ENCODE data around the gene ARHGAP22.
"Not testable (repeated sequence)": the region's sequence is repeated elsewhere in the genome, so short reads cannot be mapped to it uniquely, and the experiment has no call there.

Gene ARHGAP22, protein sequence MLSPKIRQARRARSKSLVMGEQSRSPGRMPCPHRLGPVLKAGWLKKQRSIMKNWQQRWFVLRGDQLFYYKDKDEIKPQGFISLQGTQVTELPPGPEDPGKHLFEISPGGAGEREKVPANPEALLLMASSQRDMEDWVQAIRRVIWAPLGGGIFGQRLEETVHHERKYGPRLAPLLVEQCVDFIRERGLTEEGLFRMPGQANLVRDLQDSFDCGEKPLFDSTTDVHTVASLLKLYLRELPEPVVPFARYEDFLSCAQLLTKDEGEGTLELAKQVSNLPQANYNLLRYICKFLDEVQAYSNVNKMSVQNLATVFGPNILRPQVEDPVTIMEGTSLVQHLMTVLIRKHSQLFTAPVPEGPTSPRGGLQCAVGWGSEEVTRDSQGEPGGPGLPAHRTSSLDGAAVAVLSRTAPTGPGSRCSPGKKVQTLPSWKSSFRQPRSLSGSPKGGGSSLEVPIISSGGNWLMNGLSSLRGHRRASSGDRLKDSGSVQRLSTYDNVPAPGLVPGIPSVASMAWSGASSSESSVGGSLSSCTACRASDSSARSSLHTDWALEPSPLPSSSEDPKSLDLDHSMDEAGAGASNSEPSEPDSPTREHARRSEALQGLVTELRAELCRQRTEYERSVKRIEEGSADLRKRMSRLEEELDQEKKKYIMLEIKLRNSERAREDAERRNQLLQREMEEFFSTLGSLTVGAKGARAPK

DNA sequence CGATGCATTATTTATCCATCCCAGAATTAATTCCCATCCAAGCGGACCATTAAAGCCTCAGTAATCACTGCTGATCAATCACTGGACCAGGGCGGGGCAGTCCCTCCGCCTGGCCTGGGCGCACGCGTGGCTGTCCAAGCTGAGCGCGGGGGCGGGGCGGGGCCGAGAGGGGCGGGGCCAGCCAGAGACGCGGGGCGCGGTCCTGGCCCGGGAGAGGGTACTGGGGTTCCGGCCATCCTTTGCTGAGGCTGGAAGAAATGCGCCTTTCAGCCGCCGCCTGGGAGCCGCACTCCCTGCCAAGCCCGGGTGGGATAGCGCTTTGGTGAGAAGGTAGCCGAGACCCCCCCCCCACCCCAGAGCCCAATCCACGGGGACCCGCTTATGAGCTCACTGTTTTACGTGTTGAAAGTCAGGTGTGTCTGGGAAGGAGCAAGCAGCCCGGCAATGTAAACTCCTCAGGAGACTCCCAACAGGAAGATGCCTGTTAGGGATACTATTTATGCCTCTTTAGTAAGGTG is at the start of gene ARHGAP22:
Gene ARHGAP22, minus strand, starts transcription at position 83 of the 518 bp plus-strand sequence. CDS start 277 bp downstream, outside the sequence.
- DNase-seq: no peak

DNA sequence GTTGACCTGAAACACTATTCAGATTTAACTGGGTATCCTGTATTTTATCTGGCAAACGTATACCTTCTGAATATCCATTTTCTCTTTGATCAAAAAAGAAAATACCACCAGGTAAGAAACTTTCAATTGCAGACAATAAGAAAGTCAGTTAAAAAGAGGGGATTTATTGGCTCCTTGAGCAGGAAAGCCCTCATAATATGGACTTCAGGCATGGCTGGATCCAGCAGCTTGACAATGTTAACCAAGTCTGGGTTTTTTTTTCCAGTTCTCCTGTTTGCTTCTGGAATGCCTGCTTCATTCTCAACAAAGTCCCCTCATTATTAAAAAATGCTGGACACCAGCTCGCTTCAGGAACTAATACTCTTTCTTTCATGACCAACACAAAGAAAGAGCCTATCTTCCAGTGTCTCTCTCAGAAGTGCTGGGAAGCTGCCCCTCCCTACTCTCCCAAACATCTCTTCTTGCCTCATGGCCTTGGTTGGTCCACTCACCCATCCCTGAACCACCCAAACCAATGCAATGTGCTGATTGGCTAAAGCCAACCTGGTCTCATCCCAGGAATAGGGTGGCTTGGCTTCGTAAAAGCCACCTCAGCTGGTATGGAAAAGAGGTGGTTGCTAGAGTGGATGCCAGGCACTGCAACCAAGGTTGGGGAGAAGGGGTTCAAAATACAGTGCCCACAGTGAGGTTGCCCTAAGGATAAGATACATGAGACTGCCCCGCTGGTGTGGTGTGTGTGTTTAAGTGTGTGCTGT is 49.2 kb upstream of the ARHGAP22 start:
- no peak for DNase-seq

GRCh38 chr10:48653347-48653746 is 48.5 kb upstream of the ARHGAP22 start:
- no peak for DNase-seq

DNA sequence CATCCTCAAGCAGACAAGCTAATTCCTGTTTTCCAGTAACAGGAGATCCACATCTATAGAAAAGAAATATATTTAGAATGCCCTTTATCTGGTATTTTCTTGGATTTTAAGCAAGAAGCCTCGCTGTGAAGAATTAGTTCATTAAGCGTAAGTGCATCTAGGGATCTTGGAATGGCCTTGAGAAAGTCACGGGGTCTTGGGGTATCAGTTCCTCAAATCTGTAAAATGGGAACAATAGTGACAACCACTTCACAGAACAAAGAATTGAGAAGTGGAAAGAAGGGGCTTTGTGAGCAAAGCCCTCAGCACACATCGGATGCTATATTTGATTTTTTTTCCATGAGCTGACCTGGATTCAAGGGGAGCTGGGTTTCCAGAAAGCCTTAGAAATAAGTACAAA is 47.5 kb upstream of the ARHGAP22 start:
- DNase-seq: no peak

- DNase-seq: no peak
Observed at GRCh38 chr10:48651839-48652238, 47.0 kb upstream of the ARHGAP22 start.

- DNase-seq: no peak
Observed at GRCh38 chr10:48651293-48651692, 46.4 kb upstream of the ARHGAP22 start.

- no peak for DNase-seq
Observed at GRCh38 chr10:48649349-48649944, 44.6 kb upstream of the ARHGAP22 start.

GRCh38 chr10:48648172-48648942 is 43.5 kb upstream of the ARHGAP22 start:
- no peak for DNase-seq

DNA sequence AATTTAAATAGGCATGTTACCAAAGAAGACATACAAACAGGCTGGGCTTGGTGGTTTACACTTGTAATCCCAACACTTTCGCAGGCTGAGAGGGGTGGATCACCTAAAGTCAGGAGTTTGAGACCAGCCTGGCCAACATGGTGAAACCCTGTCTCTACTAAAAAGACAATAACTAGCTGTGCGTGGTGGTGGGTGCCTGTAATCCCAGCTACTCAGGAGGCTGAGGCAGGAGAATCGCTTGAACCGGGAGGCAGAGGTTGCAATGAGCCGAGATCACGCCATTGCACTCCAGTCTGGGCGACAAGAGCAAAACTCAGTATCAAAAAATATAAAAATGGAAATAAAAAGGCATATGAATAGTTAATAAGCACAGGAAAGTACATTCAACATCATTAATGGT is 42.2 kb upstream of the ARHGAP22 start:
- not testable (repeated sequence) for DNase-seq

DNA sequence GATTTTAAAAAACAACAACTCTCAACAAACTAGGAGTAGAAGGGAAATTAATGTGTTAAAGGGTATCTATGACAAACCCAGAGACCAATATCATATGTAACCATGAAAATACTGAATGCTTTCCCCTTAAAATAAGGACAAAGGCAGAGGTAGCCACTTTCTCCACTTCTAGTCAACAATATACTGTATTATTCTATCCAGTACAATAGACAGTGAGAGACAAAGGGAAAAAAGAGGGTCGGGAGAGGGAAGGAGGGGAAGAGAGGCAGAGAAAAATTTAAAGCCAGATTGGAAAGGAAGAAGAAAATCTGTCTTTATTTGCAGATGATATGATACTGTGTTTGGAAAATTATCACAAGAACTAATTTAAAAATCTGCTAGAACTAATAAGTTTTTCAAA is 40.7 kb upstream of the ARHGAP22 start:
- DNase-seq: no peak

DNA sequence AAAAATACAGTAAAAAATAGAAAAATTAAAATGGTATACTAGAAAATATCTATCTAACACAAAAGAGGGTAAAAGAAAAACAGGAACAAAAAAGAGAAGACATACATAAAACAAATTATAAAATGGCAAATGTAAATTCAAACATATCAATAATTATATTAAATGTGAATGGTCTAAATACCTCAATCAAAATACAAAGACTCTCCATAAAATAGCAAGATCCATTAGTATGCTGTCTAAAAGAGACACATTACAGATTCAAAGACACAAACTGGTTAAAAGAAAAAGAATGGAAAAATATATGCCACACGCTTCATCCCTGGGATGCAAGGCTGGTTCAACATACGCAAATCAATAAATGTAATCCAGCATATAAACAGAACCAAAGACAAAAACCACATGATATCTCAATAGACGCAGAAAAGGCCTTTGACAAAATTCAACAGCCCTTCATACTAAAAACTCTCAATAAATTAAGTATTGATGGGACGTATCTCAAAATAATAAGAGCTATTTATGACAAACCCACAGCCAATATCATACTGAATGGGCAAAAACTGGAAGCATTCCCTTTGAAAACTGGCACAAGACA is 36.3 kb upstream of the ARHGAP22 start:
- not testable (repeated sequence) for DNase-seq

DNA sequence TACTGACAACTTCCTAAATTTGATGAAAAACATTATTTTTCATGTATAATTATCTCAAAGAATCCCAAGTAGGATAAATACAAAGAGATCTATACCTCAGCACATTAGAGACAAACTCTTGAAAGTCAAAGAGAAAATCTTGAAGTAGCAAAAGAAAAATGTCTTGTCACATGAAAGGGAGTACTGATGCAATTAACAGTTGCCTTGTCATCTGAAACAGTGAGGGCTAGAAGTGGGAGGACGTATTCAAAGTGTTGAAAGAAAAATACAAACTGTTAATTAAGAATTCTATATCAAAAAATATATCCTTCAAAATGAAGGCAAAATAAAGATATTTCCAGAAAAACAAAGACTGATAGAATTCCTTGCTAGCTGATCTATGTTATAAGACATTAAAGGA is 35.5 kb upstream of the ARHGAP22 start:
- DNase-seq: no peak

- no peak for DNase-seq
Observed at GRCh38 chr10:48639632-48640031, 34.8 kb upstream of the ARHGAP22 start.

DNA sequence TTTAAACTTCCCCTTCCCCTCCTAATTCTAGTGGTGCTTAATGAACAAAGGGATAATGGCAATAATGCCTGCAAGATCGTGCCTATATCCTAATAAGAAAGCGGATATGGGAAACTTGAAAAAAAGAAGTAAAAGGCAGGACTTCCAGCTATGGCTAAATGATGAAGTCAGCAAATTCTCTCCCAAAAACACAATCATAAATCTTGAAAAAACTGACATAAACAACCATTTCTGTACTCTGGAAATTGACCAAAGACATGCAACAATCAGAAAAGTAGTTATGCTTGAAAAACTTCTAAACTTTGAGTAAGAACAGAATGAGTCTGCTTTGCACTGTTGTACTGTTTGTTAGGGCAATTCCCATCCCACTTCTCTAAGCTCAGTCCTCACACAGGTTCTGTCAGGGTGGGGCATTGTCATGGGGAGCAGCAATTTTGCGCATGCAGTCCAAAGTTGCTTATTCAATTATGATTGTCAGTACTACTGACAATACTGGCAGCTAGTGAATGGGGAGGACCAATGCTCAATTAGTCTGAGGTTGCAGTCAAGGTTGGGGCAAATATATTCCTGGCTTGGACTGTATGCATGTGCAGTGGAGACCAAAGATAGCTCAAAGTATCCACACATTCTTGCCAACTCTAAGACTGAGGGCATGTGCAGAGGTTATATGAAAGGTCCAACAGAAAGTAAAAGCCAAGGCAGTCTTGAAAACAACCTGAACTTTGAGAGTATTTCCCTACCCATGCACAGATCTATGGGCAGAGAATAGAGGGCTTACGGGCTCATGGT is 34.1 kb upstream of the ARHGAP22 start:
- no peak for DNase-seq

DNA sequence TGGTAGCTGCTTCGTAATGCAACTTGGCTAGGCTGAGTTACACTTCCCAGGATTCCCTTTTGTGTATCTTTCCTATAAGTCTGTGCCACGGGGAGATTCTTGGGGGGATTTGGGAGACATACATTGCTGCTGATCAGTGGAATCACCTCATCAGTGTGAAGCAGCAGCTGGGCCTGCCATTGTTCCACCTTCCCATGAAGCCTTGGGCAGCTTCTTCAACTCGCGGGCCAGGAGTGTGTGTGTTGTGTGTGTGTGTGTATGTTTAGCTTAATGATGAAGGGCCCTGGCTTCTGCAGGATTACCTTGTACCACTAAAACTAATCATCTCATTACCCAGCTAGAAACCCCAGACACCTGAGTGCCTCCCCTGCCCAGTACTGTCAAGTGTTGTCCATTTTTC is 33.3 kb upstream of the ARHGAP22 start:
- DNase-seq: no peak

- DNase-seq: no peak
Observed at GRCh38 chr10:48636901-48637300, 32.0 kb upstream of the ARHGAP22 start.

- DNase-seq: no peak
Observed at GRCh38 chr10:48636231-48636630, 31.4 kb upstream of the ARHGAP22 start.

DNA sequence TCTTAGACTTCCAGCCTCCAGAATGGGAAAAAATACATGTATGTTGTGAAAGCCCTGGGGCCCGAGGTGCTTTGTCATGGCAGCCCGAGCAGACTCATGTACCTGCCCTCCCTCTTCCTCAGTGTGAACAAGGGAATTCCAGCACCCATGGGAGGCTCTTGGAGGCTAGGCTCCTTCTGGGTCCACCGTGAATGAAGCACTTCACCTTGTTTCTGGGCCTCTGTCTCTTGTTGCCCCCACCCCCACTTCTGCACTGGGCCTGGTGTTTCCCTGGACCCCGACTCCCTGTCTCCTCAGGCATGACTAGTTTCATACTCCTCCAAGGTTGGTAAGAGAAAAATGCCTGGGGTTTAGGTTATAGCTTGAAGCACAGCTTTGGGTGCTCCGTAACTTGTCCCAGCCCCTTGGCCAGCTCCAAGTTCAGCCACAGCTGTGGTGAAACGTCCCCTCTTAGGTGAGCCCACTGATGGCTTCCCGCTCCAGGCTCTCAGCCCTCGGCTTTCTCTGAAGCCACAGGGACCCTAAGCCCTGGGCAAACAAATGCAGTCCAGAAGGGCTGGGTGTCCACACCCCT is 30.2 kb upstream of the ARHGAP22 start:
- no peak for DNase-seq

- no peak for DNase-seq
Observed at GRCh38 chr10:48634198-48634983, 29.5 kb upstream of the ARHGAP22 start.

Measured in SIG-M5 (cell line).